ENCODE results near the gene AGBL4.

AGBL4 gene

GRCh38 chr1:48906729-48907128 lies 1117.0 kb downstream of the AGBL4 start:
- TF ChIP-seq TAF1 (IDR thresholded peaks at IDR 0.05; ENCODE audit: borderline replicate concordance, insufficient read depth, low read length) (no peak), SIN3A (IDR thresholded peaks at IDR 0.05; ENCODE audit: borderline replicate concordance, insufficient read depth, low read length) (no peak), POLR2AphosphoS5 (IDR thresholded peaks at IDR 0.05; ENCODE audit: low read depth, low read length) (no peak), FOXP2 (optimal IDR thresholded peaks at IDR 0.05; ENCODE audit: borderline replicate concordance, extremely low read depth, extremely low read length, insufficient read depth) (no peak), REST (IDR thresholded peaks at IDR 0.05; ENCODE audit: insufficient read depth in 1 of 2, low read depth in 2 of 2, low read length in 2 of 2) (no peak)

DNA sequence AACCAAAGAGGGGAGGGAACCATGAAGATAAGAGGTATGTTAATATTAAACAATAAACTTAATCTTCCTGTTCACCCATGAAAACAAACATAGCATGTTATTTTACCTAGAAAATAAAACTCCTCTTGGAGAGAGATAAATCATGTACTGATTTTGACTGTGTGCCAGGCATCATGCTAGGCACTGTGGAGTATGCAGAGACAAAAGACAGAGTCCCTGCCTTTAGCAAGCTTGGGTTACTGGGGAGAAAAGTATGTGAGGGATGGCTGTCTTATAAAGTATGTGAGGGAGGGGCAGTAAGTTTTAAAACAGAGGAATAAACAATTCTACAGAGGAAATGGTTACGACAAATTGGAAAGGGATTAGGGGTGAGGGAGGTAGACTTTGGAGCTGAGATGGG lies 1117.6 kb downstream of the AGBL4 start:
- no peak for TF ChIP-seq SIN3A (IDR thresholded peaks at IDR 0.05; ENCODE audit: borderline replicate concordance, insufficient read depth, low read length)
- no peak for TF ChIP-seq POLR2AphosphoS5 (IDR thresholded peaks at IDR 0.05; ENCODE audit: low read depth, low read length)
- TF ChIP-seq FOXP2 (optimal IDR thresholded peaks at IDR 0.05; ENCODE audit: borderline replicate concordance, extremely low read depth, extremely low read length, insufficient read depth), result no peak
- no peak for TF ChIP-seq TAF1 (IDR thresholded peaks at IDR 0.05; ENCODE audit: borderline replicate concordance, insufficient read depth, low read length)
- TF ChIP-seq REST (IDR thresholded peaks at IDR 0.05; ENCODE audit: insufficient read depth in 1 of 2, low read depth in 2 of 2, low read length in 2 of 2), result no peak

DNA sequence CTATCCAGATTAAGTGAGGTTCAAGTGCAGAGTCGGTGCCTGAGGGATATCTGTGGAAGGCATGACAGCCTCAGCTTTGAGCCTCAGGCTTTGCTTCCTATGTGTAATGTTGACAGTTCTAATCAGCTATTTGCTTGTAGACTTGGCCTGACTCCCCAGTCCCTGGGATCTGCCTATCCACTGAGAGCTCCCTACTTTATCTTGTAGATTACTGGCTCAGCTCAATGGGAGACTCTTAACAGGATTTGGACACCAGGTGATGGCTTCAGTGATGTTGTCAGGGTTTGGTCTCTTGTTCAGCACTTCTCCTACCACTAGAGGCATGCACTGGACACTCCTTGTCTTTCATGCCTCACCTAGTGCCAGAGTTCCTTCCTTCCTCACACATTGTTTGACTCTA lies 1120.5 kb downstream of the AGBL4 start:
- TF ChIP-seq TAF1 (IDR thresholded peaks at IDR 0.05; ENCODE audit: borderline replicate concordance, insufficient read depth, low read length) (no peak), REST (IDR thresholded peaks at IDR 0.05; ENCODE audit: insufficient read depth in 1 of 2, low read depth in 2 of 2, low read length in 2 of 2) (no peak), POLR2AphosphoS5 (IDR thresholded peaks at IDR 0.05; ENCODE audit: low read depth, low read length) (no peak), SIN3A (IDR thresholded peaks at IDR 0.05; ENCODE audit: borderline replicate concordance, insufficient read depth, low read length) (no peak), FOXP2 (optimal IDR thresholded peaks at IDR 0.05; ENCODE audit: borderline replicate concordance, extremely low read depth, extremely low read length, insufficient read depth) (no peak)

DNA sequence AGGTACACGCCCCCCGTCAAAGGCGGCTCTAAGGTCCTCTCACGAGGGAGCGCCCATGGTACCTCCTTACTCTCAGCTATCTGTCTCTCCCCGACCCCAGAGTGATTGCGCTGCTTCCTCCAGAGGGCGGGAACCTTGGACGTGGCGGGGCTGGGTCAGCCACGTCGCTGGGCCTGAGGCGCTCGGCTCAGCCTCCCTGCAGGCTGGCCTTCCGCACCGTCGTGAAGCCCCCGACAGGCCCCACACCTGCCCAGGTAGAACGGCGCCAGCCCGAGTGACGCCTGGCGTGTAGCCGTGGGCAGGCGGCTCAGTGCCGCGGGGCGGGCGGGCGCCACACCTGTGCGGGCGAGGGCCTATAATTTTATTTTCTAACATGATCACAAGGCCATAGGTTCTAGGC lies 1124.9 kb downstream of the AGBL4 start:
- TF ChIP-seq FOXP2 (optimal IDR thresholded peaks at IDR 0.05; ENCODE audit: borderline replicate concordance, extremely low read depth, extremely low read length, insufficient read depth), result no peak

DNA sequence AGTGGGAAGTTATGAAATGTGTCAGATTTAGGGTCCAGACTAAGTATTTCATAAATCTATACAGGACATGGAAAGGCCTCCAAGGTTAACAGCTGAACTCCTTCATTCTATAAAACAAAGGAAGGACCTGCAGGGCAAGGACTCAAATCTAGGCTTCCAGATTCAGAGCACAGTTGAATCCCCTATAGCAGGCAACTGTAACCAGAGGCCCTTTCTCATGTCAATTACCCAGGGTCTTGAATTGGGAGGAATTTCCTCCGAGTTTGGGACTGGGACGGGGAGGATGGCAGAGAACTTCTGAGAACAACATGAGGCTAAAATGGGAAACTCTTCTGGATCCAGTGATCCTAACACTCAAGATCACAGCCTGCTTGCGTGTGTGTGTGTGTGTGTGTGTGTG lies 1134.1 kb downstream of the AGBL4 start:
- TF ChIP-seq REST (IDR thresholded peaks at IDR 0.05; ENCODE audit: insufficient read depth in 1 of 2, low read depth in 2 of 2, low read length in 2 of 2) (no peak), FOXP2 (optimal IDR thresholded peaks at IDR 0.05; ENCODE audit: borderline replicate concordance, extremely low read depth, extremely low read length, insufficient read depth) (no peak), SIN3A (IDR thresholded peaks at IDR 0.05; ENCODE audit: borderline replicate concordance, insufficient read depth, low read length) (no peak), TAF1 (IDR thresholded peaks at IDR 0.05; ENCODE audit: borderline replicate concordance, insufficient read depth, low read length) (no peak), POLR2AphosphoS5 (IDR thresholded peaks at IDR 0.05; ENCODE audit: low read depth, low read length) (no peak)
